ENCODE results near the gene GPS1.

Gene GPS1

GRCh38 chr17:82047379-82047778 lies 4.3 kb upstream of the GPS1 start:
- FAIRE-seq = no peak

- FAIRE-seq = no peak
These were observed 3.7 kb upstream of the GPS1 start for GRCh38 chr17:82047914-82048570.

GRCh38 chr17:82048571-82048971 lies 3.1 kb upstream of the GPS1 start:
- no peak for FAIRE-seq

- FAIRE-seq = no peak
These were observed 2.6 kb upstream of the GPS1 start for GRCh38 chr17:82049106-82049505.

- no peak for FAIRE-seq
These were observed 2.2 kb upstream of the GPS1 start for GRCh38 chr17:82049521-82049971.

GRCh38 chr17:82050152-82050760 lies 1.4 kb upstream of the GPS1 start:
- FAIRE-seq = no peak

GRCh38 chr17:82050761-82051641 lies 697 bp upstream of the GPS1 start:
- no peak for FAIRE-seq

GRCh38 chr17:82052638-82053059 lies 951 bp downstream of the GPS1 start:
- FAIRE-seq = no peak

- FAIRE-seq = no peak
These were observed 1.4 kb downstream of the GPS1 start for GRCh38 chr17:82053130-82053529.

GRCh38 chr17:82053556-82054263 lies 2.0 kb downstream of the GPS1 start:
- FAIRE-seq = no peak

GRCh38 chr17:82054351-82055022 lies 2.8 kb downstream of the GPS1 start:
- no peak for FAIRE-seq

- no peak for FAIRE-seq
These were observed 3.6 kb downstream of the GPS1 start for GRCh38 chr17:82055023-82055964.

GRCh38 chr17:82055965-82056728 lies 4.4 kb downstream of the GPS1 start:
- FAIRE-seq = no peak

- no peak for FAIRE-seq
These were observed 5.3 kb downstream of the GPS1 start for GRCh38 chr17:82056729-82057621.

GRCh38 chr17:82058230-82058854 lies 6.6 kb downstream of the GPS1 start:
- no peak for FAIRE-seq

GRCh38 chr17:82058855-82059249 lies 7.2 kb downstream of the GPS1 start:
- no peak for FAIRE-seq

- no peak for FAIRE-seq
These were observed 7.7 kb downstream of the GPS1 start for GRCh38 chr17:82059272-82060000.

GRCh38 chr17:82060001-82060380 lies 8.3 kb downstream of the GPS1 start:
- FAIRE-seq = no peak

Data from endometrium (tissue), 2 donors.